ENCODE results near the gene TLR9. TPM values are rescaled to one million over a fixed set of nuclear protein-coding genes. Genes with fewer than 3 reads are reported as not detected.

TLR9 gene
- total RNA-seq, 1 experiment from 2014 or later: not detected

DNA sequence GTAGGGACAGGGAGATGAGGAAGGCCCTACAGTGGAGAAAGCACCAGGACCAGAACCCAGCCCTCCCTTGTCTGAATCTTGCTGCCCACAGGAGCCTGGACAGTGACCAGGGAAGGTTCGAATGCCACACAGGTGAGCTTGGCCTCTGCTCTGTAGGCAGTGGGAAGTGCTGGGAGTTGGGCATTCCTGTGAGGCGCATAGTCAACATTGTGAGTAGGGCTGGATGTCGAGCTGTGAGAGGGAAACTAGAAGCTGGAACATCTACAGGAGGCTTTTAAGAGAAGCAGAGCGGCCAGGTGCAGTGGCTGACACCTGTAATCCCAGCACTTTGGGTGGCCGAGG is 47.8 kb downstream of the TLR9 start:
- no peak overlapping the region for H2BK12ac ChIP-seq (ENCODE audit: insufficient read length, low read depth, low read length)
- no peak overlapping the region for H3K9ac ChIP-seq (ENCODE audit: extremely low read depth, insufficient read length, low read length)
- Mint-ChIP-seq H3K4me1 (peaks cover 17 to 19% of the 10 kb centered on the region in 2 experiments), H3K27ac (peak overlapping the region in 1 of 3 experiments; percentile 76; a peak in 2 of 7 replicates), H3K36me3 (ENCODE audit: insufficient read depth in 1 of 3, low read depth in 3 of 3) (no peaks in the 10 kb centered on the region), H3K27me3 (ENCODE audit: low read depth) (peaks cover 6% of the 10 kb centered on the region; the same call in 1 of the 2 replicates), H3K4me3 (no peak overlapping the region), H3K9me3 (no peaks in the 10 kb centered on the region)
- no peak overlapping the region for H3K27ac ChIP-seq (ENCODE audit: insufficient read length, low read depth, low read length)
- H3K27me3 ChIP-seq (ENCODE audit: insufficient read depth, low read length): no peaks in the 10 kb centered on the region
- no peak overlapping the region for H2BK120ac ChIP-seq (ENCODE audit: low read depth, low read length, poor library complexity, severe bottlenecking)
- H3K79me2 ChIP-seq (ENCODE audit: insufficient read depth, low read length): no peaks in the 10 kb centered on the region
- no peak overlapping the region for H4K8ac ChIP-seq (replicated peaks; ENCODE audit: insufficient read length, low read depth, low read length)
- H4K91ac ChIP-seq (ENCODE audit: insufficient read length, low read depth, low read length): no peak overlapping the region
- DNase-seq: no peak
- no peaks in the 10 kb centered on the region for H3K79me1 ChIP-seq (ENCODE audit: insufficient read depth, low read depth, low read length, poor library complexity, severe bottlenecking)
- no peak overlapping the region for H3K56ac ChIP-seq (ENCODE audit: insufficient read length, low read depth, low read length)
- H4K20me1 ChIP-seq (ENCODE audit: control insufficient read depth, insufficient read depth, insufficient read length): no peaks in the 10 kb centered on the region
- H3K9me3 ChIP-seq (ENCODE audit: control insufficient read depth, low read depth, low read length): no peaks in the 10 kb centered on the region
- H3K14ac ChIP-seq (ENCODE audit: insufficient read depth, low read length): no peak overlapping the region; the same call in 1 of the 2 replicates
- no peaks in the 10 kb centered on the region for H3K23me2 ChIP-seq (ENCODE audit: insufficient read length, low read depth, low read length, poor library complexity, severe bottlenecking)
- no peak overlapping the region for H3K4ac ChIP-seq (ENCODE audit: low read depth, low read length)
- H2BK20ac ChIP-seq (ENCODE audit: low read depth, low read length, poor library complexity, severe bottlenecking): no peak overlapping the region
- no peaks in the 10 kb centered on the region for H3K4me1 ChIP-seq (ENCODE audit: insufficient read depth, low read length)
- WGBS (ENCODE audit: extremely low coverage, insufficient read length, low lambda C conversion rate): no CpG with 5 or more reads among the region's 5 CpGs
- no peak overlapping the region for H2BK15ac ChIP-seq (ENCODE audit: low read depth, low read length)
- H2AK5ac ChIP-seq (ENCODE audit: insufficient read length, low read length): no peak overlapping the region
- no peak overlapping the region for H4K5ac ChIP-seq (ENCODE audit: insufficient read length, low read depth, low read length)
- TF ChIP-seq, protein P1, sequence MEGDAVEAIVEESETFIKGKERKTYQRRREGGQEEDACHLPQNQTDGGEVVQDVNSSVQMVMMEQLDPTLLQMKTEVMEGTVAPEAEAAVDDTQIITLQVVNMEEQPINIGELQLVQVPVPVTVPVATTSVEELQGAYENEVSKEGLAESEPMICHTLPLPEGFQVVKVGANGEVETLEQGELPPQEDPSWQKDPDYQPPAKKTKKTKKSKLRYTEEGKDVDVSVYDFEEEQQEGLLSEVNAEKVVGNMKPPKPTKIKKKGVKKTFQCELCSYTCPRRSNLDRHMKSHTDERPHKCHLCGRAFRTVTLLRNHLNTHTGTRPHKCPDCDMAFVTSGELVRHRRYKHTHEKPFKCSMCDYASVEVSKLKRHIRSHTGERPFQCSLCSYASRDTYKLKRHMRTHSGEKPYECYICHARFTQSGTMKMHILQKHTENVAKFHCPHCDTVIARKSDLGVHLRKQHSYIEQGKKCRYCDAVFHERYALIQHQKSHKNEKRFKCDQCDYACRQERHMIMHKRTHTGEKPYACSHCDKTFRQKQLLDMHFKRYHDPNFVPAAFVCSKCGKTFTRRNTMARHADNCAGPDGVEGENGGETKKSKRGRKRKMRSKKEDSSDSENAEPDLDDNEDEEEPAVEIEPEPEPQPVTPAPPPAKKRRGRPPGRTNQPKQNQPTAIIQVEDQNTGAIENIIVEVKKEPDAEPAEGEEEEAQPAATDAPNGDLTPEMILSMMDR (conservative IDR thresholded peaks at IDR 0.05): no peak
- H3K4me2 ChIP-seq (ENCODE audit: insufficient read depth, insufficient read length, low read length): no peak overlapping the region
- H2AFZ ChIP-seq (ENCODE audit: low read length): no peak overlapping the region
- H3T11ph ChIP-seq (ENCODE audit: low read length): no peak overlapping the region
- H3K18ac ChIP-seq (ENCODE audit: insufficient read length, low read depth, low read length): no peak overlapping the region
- no peak overlapping the region for H3K23ac ChIP-seq (ENCODE audit: insufficient read length, low read depth, low read length)
- H2BK5ac ChIP-seq (ENCODE audit: insufficient read length, low read length): no peak overlapping the region
